Prostate gland (tissue), 2 donors: ENCODE results near the gene SERPINA6.

Experiments
- CTCF ChIP-seq, 4 experiments: fragments of 200-600 bp in 2 of 4; fragments of 450-650 bp in 2 of 4; sonication (generic) in 2 of 4; IDR thresholded peaks; 1 replicate in 3 of 4; 2 replicates in 1 of 4; pipeline ENCODE4 v1.5.1; 2016 to 2019; ENCODE audit warnings: antibody characterized with exemption in 4 of 4, mild to moderate bottlenecking in 2 of 4, moderate library complexity in 2 of 4
- POLR2A ChIP-seq: fragments of 450-650 bp; IDR thresholded peaks from one replicate; pipeline ENCODE4 v1.6.1; 2016; ENCODE audit warnings: antibody characterized with exemption, mild to moderate bottlenecking
- POLR2AphosphoS5 ChIP-seq: sonication (generic); formaldehyde crosslinking; IDR thresholded peaks from one replicate; pipeline ENCODE4 v1.6.1; 2017; ENCODE audit warnings: antibody characterized with exemption

GRCh38 chr14:94329857-94330256 is 6.7 kb upstream of the SERPINA6 start:
- TF ChIP-seq CTCF (IDR thresholded peaks at IDR 0.05) (no peak), POLR2A (no peak), POLR2AphosphoS5 (no peak)
